SU-DHL-6 (cell line): ENCODE results near the gene NUTF2.

ENCODE experiments used
- H2AFZ ChIP-seq: fragments of 200-600 bp; sonication (generic); 2 replicates; pipeline ENCODE4 v1.6.1; 2014; ENCODE audit warnings: low read depth, mild to moderate bottlenecking, moderate library complexity, mixed read lengths, antibody characterized with exemption, low read length; ENCODE audit not compliant: severe bottlenecking
- H3F3A ChIP-seq: fragments of 200-600 bp; shearing (Covaris generic); 2 replicates; pipeline ENCODE4 v1.6.0; 2016; ENCODE audit warnings: antibody characterized with exemption, mild to moderate bottlenecking; ENCODE audit not compliant: insufficient read depth
- H3K27ac ChIP-seq: fragments of 200-600 bp; sonication (generic); 2 replicates; pipeline ENCODE4 v1.5.1; 2016; ENCODE audit warnings: low read depth, mild to moderate bottlenecking, low read length, moderate library complexity, mixed read lengths
- H3K27me3 ChIP-seq: fragments of 200-600 bp; sonication (generic), shearing (Covaris generic); 2 replicates; pipeline ENCODE4 v1.6.0; 2014; ENCODE audit warnings: mild to moderate bottlenecking, low read length
- H3K36me3 ChIP-seq: fragments of 200-600 bp; sonication (generic); 2 replicates; pipeline ENCODE4 v1.6.1; 2014; ENCODE audit warnings: mild to moderate bottlenecking, low read length, mixed read lengths
- H3K4me2 ChIP-seq: fragments of 300-600, 200-600 bp; shearing (Covaris generic), sonication (generic); 2 replicates; pipeline ENCODE4 v1.6.0; 2014; ENCODE audit warnings: low read length, low read depth, mild to moderate bottlenecking; ENCODE audit not compliant: poor library complexity, severe bottlenecking
- H3K4me3 ChIP-seq: fragments of 200-600 bp; sonication (generic); 2 replicates; pipeline ENCODE4 v1.5.1; 2014; ENCODE audit warnings: antibody characterized with exemption, low read length, mild to moderate bottlenecking, mixed read lengths; ENCODE audit not compliant: insufficient read depth, poor library complexity, severe bottlenecking
- H3K79me2 ChIP-seq: fragments of 200-600 bp; sonication (generic); 2 replicates; pipeline ENCODE4 v1.6.1; 2014; ENCODE audit warnings: mild to moderate bottlenecking, low read length, moderate library complexity; ENCODE audit not compliant: insufficient read depth
- H3K9ac ChIP-seq: fragments of 200-600 bp; sonication (generic); 2 replicates; pipeline ENCODE4 v1.7.0; 2014; ENCODE audit warnings: mild to moderate bottlenecking, low read length
- H3K9me2 ChIP-seq: fragments of 200-600 bp; sonication (generic); replicated peaks from 2 replicates; pipeline ENCODE4 v1.6.1; 2014; ENCODE audit warnings: low read length; ENCODE audit not compliant: insufficient read depth
- H3K9me3 ChIP-seq: fragments of 200-600 bp; sonication (generic); 2 replicates; pipeline ENCODE4 v1.6.1; 2014; ENCODE audit warnings: low read length, mixed read lengths; ENCODE audit not compliant: insufficient read depth
- H4K20me1 ChIP-seq: fragments of 200-600 bp; sonication (generic); 2 replicates; pipeline ENCODE4 v1.6.1; 2014; ENCODE audit warnings: low read depth, mild to moderate bottlenecking, antibody characterized with exemption, low read length, moderate library complexity, mixed read lengths
- EZH2phosphoT487 ChIP-seq: fragments of 200-600 bp; sonication (generic), shearing (Covaris generic); conservative IDR thresholded peaks from 2 replicates; pipeline ENCODE4 v1.6.1; 2018; ENCODE audit warnings: mild to moderate bottlenecking, antibody characterized with exemption, low read length, moderate library complexity, mixed read lengths
- TF ChIP-seq, protein P1 (sequence below): fragments of 200-600 bp; sonication (generic); IDR thresholded peaks from one replicate; pipeline ENCODE4 v1.5.1; 2017; ENCODE audit warnings: antibody characterized with exemption, mild to moderate bottlenecking, low read length, moderate library complexity; ENCODE audit not compliant: insufficient read depth, poor library complexity, severe bottlenecking

Gene NUTF2

GRCh38 chr16:67884684-67885083 is 38.0 kb downstream of the NUTF2 start, which contains the start of gene NRN1L:
Gene NRN1L, plus strand, starts transcription at chr16:67884885. Its CDS starts 19 bp downstream, at chr16:67884904.
- Histone ChIP-seq H3K4me2 (no peak within 1 kb of the TSS), H4K20me1 (no peaks in the 10 kb centered on the region), H3K79me2 (no peaks in the 10 kb centered on the region), H3K9me2 (no peaks in the 10 kb centered on the region), H3K9me3 (no peaks in the 10 kb centered on the region), H3K27me3 (no peaks in the 10 kb centered on the region), H3K36me3 (no peaks in the 10 kb centered on the region), H3K4me3 (no peak within 1 kb of the TSS), H3K27ac (no peak within 1 kb of the TSS), H3K9ac (no peak within 1 kb of the TSS), H3F3A (no peaks in the 10 kb centered on the region; the same call in 1 of the 2 replicates), H2AFZ (no peak within 1 kb of the TSS)
- TF ChIP-seq EZH2phosphoT487: no peak
- TF ChIP-seq, protein P1, sequence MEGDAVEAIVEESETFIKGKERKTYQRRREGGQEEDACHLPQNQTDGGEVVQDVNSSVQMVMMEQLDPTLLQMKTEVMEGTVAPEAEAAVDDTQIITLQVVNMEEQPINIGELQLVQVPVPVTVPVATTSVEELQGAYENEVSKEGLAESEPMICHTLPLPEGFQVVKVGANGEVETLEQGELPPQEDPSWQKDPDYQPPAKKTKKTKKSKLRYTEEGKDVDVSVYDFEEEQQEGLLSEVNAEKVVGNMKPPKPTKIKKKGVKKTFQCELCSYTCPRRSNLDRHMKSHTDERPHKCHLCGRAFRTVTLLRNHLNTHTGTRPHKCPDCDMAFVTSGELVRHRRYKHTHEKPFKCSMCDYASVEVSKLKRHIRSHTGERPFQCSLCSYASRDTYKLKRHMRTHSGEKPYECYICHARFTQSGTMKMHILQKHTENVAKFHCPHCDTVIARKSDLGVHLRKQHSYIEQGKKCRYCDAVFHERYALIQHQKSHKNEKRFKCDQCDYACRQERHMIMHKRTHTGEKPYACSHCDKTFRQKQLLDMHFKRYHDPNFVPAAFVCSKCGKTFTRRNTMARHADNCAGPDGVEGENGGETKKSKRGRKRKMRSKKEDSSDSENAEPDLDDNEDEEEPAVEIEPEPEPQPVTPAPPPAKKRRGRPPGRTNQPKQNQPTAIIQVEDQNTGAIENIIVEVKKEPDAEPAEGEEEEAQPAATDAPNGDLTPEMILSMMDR: no peak

DNA sequence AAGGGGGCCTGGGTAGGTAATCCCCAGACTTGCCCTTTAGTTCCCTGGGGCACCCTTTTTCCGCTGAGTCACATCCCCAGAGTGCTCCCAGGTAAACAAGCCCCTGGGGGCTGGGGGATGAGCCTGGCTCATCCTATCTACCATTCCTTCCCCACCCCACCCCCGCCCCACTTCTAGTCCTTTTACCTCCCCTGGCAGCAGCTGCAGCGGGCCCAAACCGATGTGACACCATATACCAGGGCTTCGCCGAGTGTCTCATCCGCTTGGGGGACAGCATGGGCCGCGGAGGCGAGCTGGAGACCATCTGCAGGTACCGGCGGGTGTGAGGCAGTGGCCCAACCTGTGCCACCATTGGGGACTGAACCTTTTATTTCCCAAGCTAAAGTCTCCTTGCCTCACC is 38.8 kb downstream of the NUTF2 start:
- Histone ChIP-seq H2AFZ (no peak overlapping the region), H3K9me2 (no peaks in the 10 kb centered on the region), H3K4me2 (no peak overlapping the region), H3K27ac (no peak overlapping the region), H3K36me3 (no peaks in the 10 kb centered on the region), H3K4me3 (no peak overlapping the region), H3K9ac (no peak overlapping the region), H4K20me1 (no peaks in the 10 kb centered on the region), H3F3A (no peaks in the 10 kb centered on the region; the same call in 1 of the 2 replicates), H3K9me3 (no peaks in the 10 kb centered on the region), H3K79me2 (no peaks in the 10 kb centered on the region), H3K27me3 (no peaks in the 10 kb centered on the region)
- TF ChIP-seq, protein P1: no peak
- TF ChIP-seq EZH2phosphoT487: no peak

GRCh38 chr16:67885976-67886375 is 39.2 kb downstream of the NUTF2 start:
- TF ChIP-seq EZH2phosphoT487: no peak
- TF ChIP-seq, protein P1: no peak
- H3K9me3 ChIP-seq: no peaks in the 10 kb centered on the region
- no peaks in the 10 kb centered on the region for H3K9me2 ChIP-seq
- H3K4me2 ChIP-seq: no peak overlapping the region
- H3K27ac ChIP-seq: no peak overlapping the region
- no peaks in the 10 kb centered on the region for H3K79me2 ChIP-seq
- no peaks in the 10 kb centered on the region for H3K27me3 ChIP-seq
- H2AFZ ChIP-seq: no peak overlapping the region
- H3K4me3 ChIP-seq: no peak overlapping the region
- H3K9ac ChIP-seq: no peak overlapping the region
- H4K20me1 ChIP-seq: no peaks in the 10 kb centered on the region
- H3K36me3 ChIP-seq: no peaks in the 10 kb centered on the region
- no peaks in the 10 kb centered on the region; the same call in 1 of the 2 replicates for H3F3A ChIP-seq
